PC-3 (cell line): ENCODE measurements around the gene SPATS2. TPM values are rescaled to one million over a fixed set of nuclear protein-coding genes. Genes with fewer than 3 reads are reported as not detected.

Source experiments
- ATAC-seq: fragments of 200-7000 bp; cut with Tn5 transposase; 2 replicates; pipeline ENCODE4 v1.9.1; 2020; ENCODE audit warnings: mild to moderate bottlenecking, moderate library complexity
- BruUV-seq: library from RNA; stranded (reverse); fragments of 400-500 nt; replicated peaks from 2 replicates; lab custom pipeline; 2021; lab: Mats Ljungman, UMichigan
- CTCF ChIA-PET: fragments of 300-600 bp; sonication (Branson Sonifier 250); formaldehyde crosslinking; loops from one replicate; lab custom pipeline; 2022; ENCODE audit warnings: antibody characterized with exemption; lab: Charles Lee
- POLR2A ChIA-PET: fragments of 300-600 bp; sonication (Branson Sonifier 250); formaldehyde crosslinking; loops from one replicate; lab custom pipeline; 2022; ENCODE audit warnings: antibody characterized with exemption; ENCODE audit not compliant: unreplicated experiment; lab: Charles Lee
- DNase-seq: peaks from one replicate; pipeline ENCODE4 v3.0.0-alpha.2; 2015
- H2AFZ ChIP-seq: fragments of 300-600 bp; sonication (generic); 2 replicates; pipeline ENCODE4 v1.6.0; 2016; ENCODE audit warnings: antibody characterized with exemption, low read length
- H3F3A ChIP-seq: fragments of 300-600 bp; sonication (generic); one replicate; pipeline ENCODE4 v1.6.0; 2017; ENCODE audit warnings: antibody characterized with exemption, low read length, control low read depth, mild to moderate bottlenecking; ENCODE audit not compliant: unreplicated experiment
- H3K27ac ChIP-seq: fragments of 300-600 bp; sonication (generic); 2 replicates; pipeline ENCODE4 v1.5.1; 2016; ENCODE audit warnings: mild to moderate bottlenecking, low read length
- H3K27me3 ChIP-seq: fragments of 300-600 bp; sonication (generic); 2 replicates; pipeline ENCODE4 v1.6.1; 2016; ENCODE audit warnings: low read length, mixed read lengths
- H3K36me3 ChIP-seq: fragments of 300-600 bp; sonication (generic); 2 replicates; pipeline ENCODE4 v1.6.1; 2016; ENCODE audit warnings: low read depth, mixed run types, low read length, mixed read lengths
- H3K4me1 ChIP-seq: fragments of 300-600 bp; sonication (generic); 2 replicates; pipeline ENCODE4 v1.5.1; 2016; ENCODE audit warnings: low read length; ENCODE audit not compliant: insufficient read depth
- H3K4me2 ChIP-seq: fragments of 300-600 bp; sonication (generic); 2 replicates; pipeline ENCODE4 v1.6.0; 2016; ENCODE audit warnings: low read length
- H3K4me3 ChIP-seq: fragments of 300-600 bp; sonication (generic); 2 replicates; pipeline ENCODE4 v1.5.1; 2016; ENCODE audit warnings: mild to moderate bottlenecking, low read length, mixed read lengths
- H3K79me2 ChIP-seq: fragments of 300-600 bp; sonication (generic); 2 replicates; pipeline ENCODE4 v1.6.1; 2017; ENCODE audit warnings: low read length, mixed read lengths
- H3K9ac ChIP-seq: fragments of 300-600 bp; sonication (generic); 2 replicates; pipeline ENCODE4 v1.6.0; 2016; ENCODE audit warnings: mild to moderate bottlenecking, low read length
- H3K9me2 ChIP-seq: fragments of 300-600 bp; sonication (generic); replicated peaks from 2 replicates; pipeline ENCODE4 v1.6.1; 2016; ENCODE audit warnings: mixed run types, low read length, mixed read lengths
- H3K9me3 ChIP-seq: fragments of 300-600 bp; sonication (generic); 2 replicates; pipeline ENCODE4 v1.6.1; 2016; ENCODE audit warnings: low read length, mixed read lengths
- H4K20me1 ChIP-seq: fragments of 300-600 bp; sonication (generic); 2 replicates; pipeline ENCODE4 v1.6.1; 2016; ENCODE audit warnings: low read length, mixed read lengths
- EZH2 ChIP-seq: fragments of 300-600 bp; sonication (generic); IDR thresholded peaks from one replicate; pipeline ENCODE4 v1.6.1; 2017; ENCODE audit warnings: antibody characterized with exemption, mild to moderate bottlenecking, low read length; ENCODE audit not compliant: unreplicated experiment
- EZH2phosphoT487 ChIP-seq: fragments of 300-600 bp; sonication (generic); IDR thresholded peaks from 2 replicates; pipeline ENCODE4 v1.6.1; 2018; ENCODE audit warnings: mild to moderate bottlenecking, antibody characterized with exemption, low read length, borderline replicate concordance
- intact Hi-C: fragments of 100-400 bp; cut with micrococcal nuclease; formaldehyde crosslinking; loops from 2 replicates; pipeline ENCODE4 v1.9.0; 2023
- total RNA-seq: library from RNA; depleted of rRNA; stranded (reverse); fragments of >200 nt; gene quantifications from 2 replicates; pipeline ENCODE4 v1.2.3, GENCODE V29; 2014
- TF ChIP-seq, protein P1 (sequence below): fragments of 300-600 bp; sonication (generic); conservative IDR thresholded peaks from 2 replicates; pipeline ENCODE4 v1.5.1; 2017; ENCODE audit warnings: antibody characterized with exemption, low read depth, mild to moderate bottlenecking, low read length

Gene SPATS2
- total RNA-seq, 1 experiment from 2014 or later = 27.0 TPM

DNA sequence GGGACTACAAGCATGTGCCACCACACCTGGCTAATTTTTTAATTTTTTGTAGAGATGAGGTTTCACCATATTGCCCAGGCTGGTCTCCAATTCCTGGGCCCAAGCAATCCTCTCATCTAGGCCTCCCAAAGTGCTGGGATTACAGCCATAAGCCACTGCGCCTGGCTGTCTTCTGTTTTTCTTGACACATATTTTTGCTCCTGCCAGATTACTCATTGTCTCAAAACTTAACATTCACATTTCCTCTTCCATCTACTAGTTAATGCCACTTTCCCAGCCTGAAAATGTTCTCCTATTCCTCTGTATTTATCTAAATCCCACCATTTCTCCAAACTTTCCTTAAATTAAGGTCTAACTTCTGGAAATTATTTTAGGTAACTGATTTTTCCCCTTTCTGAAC, 135.3 kb downstream of the SPATS2 start:
- H4K20me1 ChIP-seq = no peaks in the 10 kb centered on the region
- H3K9ac ChIP-seq = no peak overlapping the region
- no peaks in the 10 kb centered on the region for H3K27me3 ChIP-seq
- no peak overlapping the region for H3K4me2 ChIP-seq
- no peaks in the 10 kb centered on the region for H3K9me3 ChIP-seq
- intact Hi-C loops = no loop called here
- H2AFZ ChIP-seq = no peak overlapping the region
- DNase-seq (no peak), ATAC-seq (no peak)
- H3F3A ChIP-seq = peaks cover 9% of the 10 kb centered on the region
- TF ChIP-seq EZH2phosphoT487 (no peak), EZH2 (no peak)
- TF ChIP-seq, protein P1, sequence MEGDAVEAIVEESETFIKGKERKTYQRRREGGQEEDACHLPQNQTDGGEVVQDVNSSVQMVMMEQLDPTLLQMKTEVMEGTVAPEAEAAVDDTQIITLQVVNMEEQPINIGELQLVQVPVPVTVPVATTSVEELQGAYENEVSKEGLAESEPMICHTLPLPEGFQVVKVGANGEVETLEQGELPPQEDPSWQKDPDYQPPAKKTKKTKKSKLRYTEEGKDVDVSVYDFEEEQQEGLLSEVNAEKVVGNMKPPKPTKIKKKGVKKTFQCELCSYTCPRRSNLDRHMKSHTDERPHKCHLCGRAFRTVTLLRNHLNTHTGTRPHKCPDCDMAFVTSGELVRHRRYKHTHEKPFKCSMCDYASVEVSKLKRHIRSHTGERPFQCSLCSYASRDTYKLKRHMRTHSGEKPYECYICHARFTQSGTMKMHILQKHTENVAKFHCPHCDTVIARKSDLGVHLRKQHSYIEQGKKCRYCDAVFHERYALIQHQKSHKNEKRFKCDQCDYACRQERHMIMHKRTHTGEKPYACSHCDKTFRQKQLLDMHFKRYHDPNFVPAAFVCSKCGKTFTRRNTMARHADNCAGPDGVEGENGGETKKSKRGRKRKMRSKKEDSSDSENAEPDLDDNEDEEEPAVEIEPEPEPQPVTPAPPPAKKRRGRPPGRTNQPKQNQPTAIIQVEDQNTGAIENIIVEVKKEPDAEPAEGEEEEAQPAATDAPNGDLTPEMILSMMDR = no peak
- peaks cover 52% of the 10 kb centered on the region for H3K4me1 ChIP-seq
- BruUV-seq = no TSS peak
- ChIA-PET CTCF (interaction anchor here (0.6 kb wide), 1 partner anchor 157 kb away, joined by 3 read pairs; no protein-coding TSS in a partner anchor), POLR2A (no interaction called here)
- H3K4me3 ChIP-seq = no peak overlapping the region
- peaks cover 18% of the 10 kb centered on the region for H3K36me3 ChIP-seq
- H3K9me2 ChIP-seq = no peaks in the 10 kb centered on the region
- no peaks in the 10 kb centered on the region for H3K79me2 ChIP-seq
- peak overlapping the region; percentile 78 for H3K27ac ChIP-seq

DNA sequence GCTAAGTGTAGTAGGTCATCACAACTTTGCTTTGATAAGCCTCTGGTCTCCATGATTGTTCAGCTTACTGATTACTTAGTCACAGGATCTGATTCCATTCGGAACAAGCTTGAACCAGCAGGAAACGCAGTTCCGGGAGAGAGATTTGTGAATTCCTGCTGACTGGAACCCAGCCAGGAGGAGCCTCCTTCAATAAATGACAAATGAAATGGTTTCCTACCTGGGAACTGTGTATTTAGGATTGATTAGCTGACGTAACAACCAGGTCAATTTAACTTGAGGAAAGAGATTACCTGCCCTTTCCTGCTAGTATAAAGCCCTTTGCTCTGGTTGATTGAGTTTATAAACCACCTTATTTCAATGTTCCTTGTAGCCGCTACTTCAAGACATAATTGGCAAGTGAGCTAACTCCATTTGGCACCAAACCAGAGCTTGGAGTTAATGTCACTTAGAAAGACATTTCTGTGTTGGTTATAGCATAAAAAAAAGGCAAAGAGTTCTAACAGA, 136.5 kb downstream of the SPATS2 start:
- Histone ChIP-seq H3K9me2 (no peaks in the 10 kb centered on the region), H3K4me1 (peaks cover 57% of the 10 kb centered on the region), H3K4me2 (peak overlapping the region; percentile 32), H3K79me2 (no peaks in the 10 kb centered on the region), H3K4me3 (no peak overlapping the region), H3K27me3 (no peaks in the 10 kb centered on the region), H3K9me3 (no peaks in the 10 kb centered on the region), H3K9ac (peak overlapping the region; percentile 18), H3F3A (peaks cover 10% of the 10 kb centered on the region), H2AFZ (no peak overlapping the region), H3K36me3 (peaks cover 18% of the 10 kb centered on the region), H4K20me1 (no peaks in the 10 kb centered on the region), H3K27ac (peak overlapping the region; percentile 78)
- ChIA-PET CTCF (interaction anchor here (1.0 to 1.4 kb wide), 4 partner anchors 9 to 157 kb away, joined by 4 to 5 read pairs (median 4); partner anchors contain the start of gene DNAJC22), POLR2A (interaction anchor here (0.6 to 1.0 kb wide), 2 partner anchors 10 to 136 kb away, joined by 3 to 4 read pairs; partner anchors contain the start of gene SPATS2)
- intact Hi-C loops = no loop called here
- ATAC-seq = peak; percentile 61
- DNase-seq = peak; percentile 95
- no TSS peak for BruUV-seq
- TF ChIP-seq EZH2 = no peak
- no peak for TF ChIP-seq EZH2phosphoT487
- TF ChIP-seq, protein P1 = no peak

DNA sequence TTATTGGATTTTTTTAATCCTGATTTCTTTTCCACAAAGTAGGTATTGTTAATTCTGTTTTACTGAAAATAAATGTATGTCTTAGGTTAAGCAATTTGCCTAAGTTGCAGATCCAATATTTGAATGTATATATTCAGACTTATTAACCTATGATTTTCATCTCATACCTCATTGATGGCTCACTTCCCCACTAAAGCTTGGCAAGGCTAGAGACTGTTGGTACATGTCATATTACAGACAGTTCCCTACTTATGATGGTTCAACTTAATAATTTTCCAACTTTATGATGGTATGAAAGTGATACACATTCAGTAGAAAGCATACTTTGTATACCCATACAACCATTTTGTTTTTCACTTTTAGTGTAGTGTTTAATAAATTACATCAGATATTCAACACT, 138.4 kb downstream of the SPATS2 start:
- Histone ChIP-seq H3K4me1 (peaks cover 57% of the 10 kb centered on the region), H3K4me2 (peak overlapping the region; percentile 2; the same call in 1 of the 2 replicates), H3K27me3 (no peaks in the 10 kb centered on the region), H3F3A (peaks cover 10% of the 10 kb centered on the region), H3K9ac (no peak overlapping the region), H3K36me3 (peaks cover 18% of the 10 kb centered on the region), H3K9me3 (no peaks in the 10 kb centered on the region), H2AFZ (no peak overlapping the region), H3K27ac (peak overlapping the region; percentile 78), H3K9me2 (no peaks in the 10 kb centered on the region), H3K79me2 (no peaks in the 10 kb centered on the region), H3K4me3 (no peak overlapping the region), H4K20me1 (no peaks in the 10 kb centered on the region)
- no TSS peak for BruUV-seq
- no peak for TF ChIP-seq EZH2
- peak; percentile 28 for ATAC-seq
- POLR2A ChIA-PET = interaction anchor here (0.6 kb wide), 2 partner anchors 235 to 333 kb away, joined by 3 to 4 read pairs; no protein-coding TSS in a partner anchor
- CTCF ChIA-PET = interaction anchor here (0.8 kb wide), 1 partner anchor 158 kb away, joined by 4 read pairs; no protein-coding TSS in a partner anchor
- intact Hi-C loops = no loop called here
- DNase-seq = peak; percentile 71
